ENCODE data around the gene TAPBPL.
"Not testable (repeated sequence)": the region's sequence is repeated elsewhere in the genome, so short reads cannot be mapped to it uniquely, and the experiment has no call there.

Gene TAPBPL

GRCh38 chr12:6451348-6452244, at the start of gene TAPBPL:
TAPBPL (plus strand) TSS chr12:6452042; CDS start chr12:6452249, 207 bp downstream.
- DNase-seq (peak; percentile 82), ATAC-seq (peak; percentile 71)
- H3K27ac Mint-ChIP-seq, result peak within 1 kb of the TSS; percentile 98
- H3K4me1 Mint-ChIP-seq, result peaks cover 82% of the 10 kb centered on the region
- no peaks in the 10 kb centered on the region for H3K27me3 Mint-ChIP-seq
- H3K36me3 Mint-ChIP-seq (ENCODE audit: low read depth), result peaks cover 79% of the 10 kb centered on the region
- peak within 1 kb of the TSS; percentile 98 for H3K4me3 Mint-ChIP-seq
- H3K9me3 Mint-ChIP-seq, result no peaks in the 10 kb centered on the region

GRCh38 chr12:6404390-6404789, 47.5 kb upstream of the TAPBPL start:
- H3K4me1 Mint-ChIP-seq, result no peaks in the 10 kb centered on the region
- no peaks in the 10 kb centered on the region for H3K27me3 Mint-ChIP-seq
- H3K4me3 Mint-ChIP-seq, result no peak overlapping the region
- H3K27ac Mint-ChIP-seq, result no peak overlapping the region
- no peaks in the 10 kb centered on the region for H3K9me3 Mint-ChIP-seq
- ATAC-seq (no peak), DNase-seq (no peak)
- H3K36me3 Mint-ChIP-seq (ENCODE audit: low read depth), result no peaks in the 10 kb centered on the region

- H3K27me3 Mint-ChIP-seq, result no peaks in the 10 kb centered on the region
Measured at GRCh38 chr12:6405963-6406362, 45.9 kb upstream of the TAPBPL start.

GRCh38 chr12:6407236-6407954, 44.4 kb upstream of the TAPBPL start:
- Mint-ChIP-seq H3K4me3 (no peak overlapping the region), H3K9me3 (no peaks in the 10 kb centered on the region), H3K27ac (no peak overlapping the region), H3K4me1 (no peaks in the 10 kb centered on the region), H3K36me3 (ENCODE audit: low read depth) (no peaks in the 10 kb centered on the region), H3K27me3 (no peaks in the 10 kb centered on the region)
- no peak for DNase-seq
- no peak for ATAC-seq

More at GRCh38 chr12:6405963-6406362, 45.9 kb upstream of the TAPBPL start:
- Mint-ChIP-seq H3K4me3 (no peak overlapping the region), H3K9me3 (no peaks in the 10 kb centered on the region), H3K36me3 (ENCODE audit: low read depth) (no peaks in the 10 kb centered on the region), H3K27ac (no peak overlapping the region), H3K4me1 (no peaks in the 10 kb centered on the region)
- ATAC-seq (no peak), DNase-seq (no peak)

DNA sequence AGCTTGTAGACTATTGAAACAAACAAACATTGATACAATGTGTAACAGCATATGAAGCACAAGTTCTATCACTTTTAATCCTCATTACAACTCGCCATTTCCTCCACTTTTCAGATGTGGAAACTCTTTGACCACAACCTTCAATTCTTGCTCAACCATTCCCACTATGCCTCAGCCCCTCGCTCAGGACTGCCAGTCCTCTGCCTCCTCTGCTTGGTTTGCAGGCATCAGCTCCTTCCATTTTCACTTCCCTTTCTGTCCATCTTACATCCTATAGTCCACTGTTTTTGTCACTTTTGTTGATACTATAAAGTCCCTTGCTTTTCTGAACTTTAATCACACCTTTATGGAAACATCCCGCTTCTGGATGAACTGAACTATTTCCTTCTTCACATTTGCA, 35.2 kb upstream of the TAPBPL start:
- no peaks in the 10 kb centered on the region for H3K27me3 Mint-ChIP-seq
- ATAC-seq (peak; percentile 73), DNase-seq (no peak)
- no peaks in the 10 kb centered on the region for H3K9me3 Mint-ChIP-seq
- no peak overlapping the region for H3K4me3 Mint-ChIP-seq
- no peak overlapping the region for H3K27ac Mint-ChIP-seq
- H3K36me3 Mint-ChIP-seq (ENCODE audit: low read depth), result no peaks in the 10 kb centered on the region
- peaks cover 12% of the 10 kb centered on the region for H3K4me1 Mint-ChIP-seq

DNA sequence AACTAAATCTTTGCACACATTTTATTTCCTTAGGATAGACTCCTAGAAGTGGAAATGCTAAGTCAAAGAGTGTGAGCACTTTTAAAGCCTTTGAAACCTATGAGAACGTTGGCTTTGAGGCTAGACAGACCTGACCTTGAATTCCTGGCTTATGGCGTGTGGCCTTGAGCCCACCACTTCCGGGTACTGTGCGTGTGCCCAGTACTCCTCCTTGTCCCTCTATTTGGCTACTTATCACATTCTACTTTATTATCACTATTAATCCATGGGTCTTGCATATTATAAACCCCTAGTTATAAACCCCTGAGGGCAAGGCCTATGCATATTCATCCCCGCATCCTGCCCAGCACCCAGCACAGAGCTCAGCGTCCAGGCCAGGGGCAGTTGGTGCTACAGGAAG, 33.0 kb upstream of the TAPBPL start:
- Mint-ChIP-seq H3K27ac (no peak overlapping the region), H3K9me3 (no peaks in the 10 kb centered on the region), H3K36me3 (ENCODE audit: low read depth) (no peaks in the 10 kb centered on the region), H3K4me1 (peaks cover 19% of the 10 kb centered on the region), H3K4me3 (no peak overlapping the region), H3K27me3 (no peaks in the 10 kb centered on the region)
- ATAC-seq (no peak), DNase-seq (no peak)

- H3K27me3 Mint-ChIP-seq, result no peaks in the 10 kb centered on the region
- no peak overlapping the region for H3K4me3 Mint-ChIP-seq
- DNase-seq, result no peak
- H3K9me3 Mint-ChIP-seq, result no peaks in the 10 kb centered on the region
- peaks cover 33% of the 10 kb centered on the region for H3K4me1 Mint-ChIP-seq
- no peak overlapping the region for H3K27ac Mint-ChIP-seq
- H3K36me3 Mint-ChIP-seq (ENCODE audit: low read depth), result no peaks in the 10 kb centered on the region
- ATAC-seq, result no peak
Measured at GRCh38 chr12:6420364-6420763, 31.5 kb upstream of the TAPBPL start.

DNA sequence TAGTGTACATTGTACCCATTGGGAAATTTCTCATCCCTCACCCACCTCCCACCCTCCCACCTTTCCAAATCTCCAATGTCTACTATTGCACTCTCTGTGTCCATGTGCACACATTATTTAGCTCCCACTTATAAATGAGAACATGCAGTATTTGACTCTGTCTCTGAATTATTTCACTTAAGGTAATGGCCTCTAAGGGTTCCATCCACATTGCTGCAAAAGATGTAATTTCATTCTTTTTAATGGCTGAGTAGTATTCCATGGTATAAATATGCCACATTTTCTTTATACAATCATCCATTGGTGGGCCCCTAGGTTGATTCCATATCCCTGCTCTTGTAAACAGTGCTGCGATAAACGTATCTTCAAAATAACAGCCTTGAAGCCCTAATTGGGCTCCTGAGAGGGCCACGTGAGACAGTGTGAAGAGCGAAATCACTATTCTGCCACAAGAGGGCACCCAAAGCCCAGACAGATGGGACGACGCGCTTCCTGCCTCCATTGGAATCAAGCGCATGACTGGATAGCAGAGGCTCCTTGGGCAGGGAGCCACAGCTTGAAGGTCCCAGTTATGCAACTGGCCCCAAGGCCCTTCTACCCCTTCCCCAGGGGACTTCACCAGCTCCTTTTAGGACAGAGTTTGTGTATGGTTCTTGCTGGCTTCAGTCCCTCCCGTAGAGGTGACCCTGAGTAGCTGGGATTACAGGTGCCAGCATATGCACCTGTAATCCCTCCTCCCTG, 28.4 kb upstream of the TAPBPL start:
- Mint-ChIP-seq H3K27me3 (no peaks in the 10 kb centered on the region), H3K36me3 (ENCODE audit: low read depth) (no peaks in the 10 kb centered on the region), H3K4me1 (peaks cover 52% of the 10 kb centered on the region), H3K9me3 (no peaks in the 10 kb centered on the region), H3K4me3 (peak overlapping the region; percentile 65), H3K27ac (peak overlapping the region; percentile 85)
- DNase-seq (peak; percentile 73), ATAC-seq (peak; percentile 58)

- ATAC-seq, result no peak
- peaks cover 55% of the 10 kb centered on the region for H3K4me1 Mint-ChIP-seq
- no peaks in the 10 kb centered on the region for H3K36me3 Mint-ChIP-seq (ENCODE audit: low read depth)
- H3K4me3 Mint-ChIP-seq, result peak overlapping the region; percentile 65
- peak overlapping the region; percentile 85 for H3K27ac Mint-ChIP-seq
- H3K27me3 Mint-ChIP-seq, result no peaks in the 10 kb centered on the region
- H3K9me3 Mint-ChIP-seq, result no peaks in the 10 kb centered on the region
- no peak for DNase-seq
Measured at GRCh38 chr12:6424008-6424347, 27.9 kb upstream of the TAPBPL start.

DNA sequence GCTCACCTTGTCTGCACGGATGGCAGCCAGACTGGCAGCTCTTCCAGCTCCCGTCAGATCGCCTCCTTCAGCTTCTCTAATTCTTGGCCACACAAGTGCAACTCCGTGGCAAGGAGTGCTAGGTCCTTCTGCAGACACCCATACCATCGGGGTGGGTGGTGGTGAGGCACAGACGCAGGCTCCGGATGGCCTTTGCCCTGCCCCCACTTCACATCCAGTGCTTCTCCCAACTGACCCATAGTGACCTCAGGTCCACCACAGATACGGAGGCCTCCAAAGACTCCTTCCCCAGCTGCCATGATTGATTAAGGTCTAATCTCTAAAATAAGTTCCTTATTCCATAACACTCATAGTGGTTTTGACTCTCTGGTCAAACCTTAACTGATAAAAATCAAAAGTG, 27.0 kb upstream of the TAPBPL start:
- H3K27ac Mint-ChIP-seq, result peak overlapping the region; percentile 91
- DNase-seq (no peak), ATAC-seq (no peak)
- H3K4me3 Mint-ChIP-seq, result peak overlapping the region; percentile 65
- no peaks in the 10 kb centered on the region for H3K27me3 Mint-ChIP-seq
- peaks cover 60% of the 10 kb centered on the region for H3K4me1 Mint-ChIP-seq
- no peaks in the 10 kb centered on the region for H3K36me3 Mint-ChIP-seq (ENCODE audit: low read depth)
- H3K9me3 Mint-ChIP-seq, result no peaks in the 10 kb centered on the region

DNA sequence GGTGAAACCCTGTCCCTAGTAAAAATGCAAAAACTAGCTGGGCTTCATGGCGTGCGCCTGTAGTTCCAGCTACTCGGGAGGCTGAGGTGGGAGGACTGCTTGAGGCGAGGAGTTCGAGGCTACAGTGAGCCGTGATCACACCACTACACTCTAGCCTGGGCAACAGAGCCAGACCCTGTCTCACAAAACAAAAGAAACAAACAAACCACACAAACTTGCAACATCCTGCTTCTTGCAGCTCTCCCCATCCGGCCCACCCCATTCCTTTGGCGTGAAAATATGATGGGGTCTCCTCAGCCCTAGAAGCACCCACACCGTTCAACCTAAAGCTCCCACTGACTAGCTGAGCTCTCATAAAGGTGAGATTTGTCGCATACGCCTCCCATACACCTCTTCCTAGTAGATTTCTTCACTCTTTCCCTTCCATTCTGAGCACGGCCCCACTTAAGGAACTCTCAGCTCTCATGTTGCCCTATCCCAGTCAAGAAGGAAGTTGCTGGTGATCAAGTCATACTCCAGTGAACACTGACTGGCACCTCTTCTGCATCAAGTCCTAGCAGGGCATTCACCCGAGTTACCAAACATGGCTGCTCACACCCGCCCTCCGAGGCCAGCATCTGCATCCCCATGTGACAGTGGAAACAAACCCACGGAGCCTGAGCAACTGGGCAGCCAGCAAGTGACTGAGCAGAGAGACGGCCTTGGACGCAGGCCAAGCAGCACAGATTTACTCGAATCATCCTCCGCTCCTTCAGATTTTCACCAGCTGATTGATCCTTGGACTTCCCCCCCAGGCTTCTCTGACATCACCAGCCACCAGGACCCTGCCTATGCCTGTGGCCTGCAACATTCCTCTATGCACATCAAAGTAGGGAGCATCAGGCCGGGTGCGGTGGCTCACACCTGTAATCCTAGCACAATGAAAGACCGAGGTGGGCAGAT, 26.0 kb upstream of the TAPBPL start:
- Mint-ChIP-seq H3K36me3 (ENCODE audit: low read depth) (no peaks in the 10 kb centered on the region), H3K27ac (peak overlapping the region; percentile 92), H3K9me3 (no peaks in the 10 kb centered on the region), H3K27me3 (no peaks in the 10 kb centered on the region), H3K4me1 (peaks cover 70% of the 10 kb centered on the region), H3K4me3 (peak overlapping the region; percentile 77)
- ATAC-seq (no peak), DNase-seq (peak; percentile 55)

DNA sequence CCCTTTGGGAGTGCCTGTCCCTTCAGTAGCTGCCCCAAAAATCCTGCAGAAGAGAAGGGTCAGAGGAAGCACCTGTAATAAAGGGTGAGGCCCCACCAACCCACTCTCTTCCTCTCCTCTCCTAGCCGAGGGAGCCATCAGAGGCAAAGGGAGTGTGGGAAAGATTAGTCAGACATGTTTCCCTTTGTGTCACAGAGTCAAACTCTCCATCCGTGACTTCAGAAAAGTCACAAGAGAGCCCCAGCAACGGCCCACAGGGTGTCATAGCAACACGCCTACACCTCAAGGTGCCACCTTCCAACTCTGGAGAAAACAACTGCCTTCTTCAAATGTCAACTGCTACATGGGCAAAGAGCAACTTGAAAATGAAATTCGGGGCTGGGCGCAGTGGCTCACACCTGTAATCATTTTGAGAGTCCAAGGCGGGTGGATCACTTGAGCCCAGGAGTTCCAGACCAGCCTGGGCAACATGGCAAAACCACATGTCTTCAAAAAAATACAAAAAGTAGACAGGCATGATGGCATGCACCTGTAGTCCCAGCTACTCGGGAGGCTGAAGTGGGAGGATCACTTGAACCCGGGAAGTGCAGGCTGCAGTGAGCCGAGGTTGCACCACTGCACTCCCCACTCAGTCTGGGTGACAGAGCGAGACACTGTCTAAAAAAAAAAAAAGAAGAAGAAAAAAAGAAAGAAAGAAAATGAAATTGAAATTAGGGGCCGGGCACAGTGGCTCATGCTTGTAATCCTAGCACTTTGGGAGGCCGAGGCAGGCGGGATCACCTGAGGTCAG, 24.8 kb upstream of the TAPBPL start:
- no peaks in the 10 kb centered on the region for H3K27me3 Mint-ChIP-seq
- DNase-seq (peak; percentile 92), ATAC-seq (peak; percentile 85)

GRCh38 chr12:6427796-6428195, 24.0 kb upstream of the TAPBPL start:
- ATAC-seq; DNase-seq; H3K36me3 Mint-ChIP-seq (ENCODE audit: low read depth); H3K27me3 Mint-ChIP-seq; H3K9me3 Mint-ChIP-seq: not testable (repeated sequence)
- peak overlapping the region; percentile 92 for H3K27ac Mint-ChIP-seq
- peaks cover 86% of the 10 kb centered on the region for H3K4me1 Mint-ChIP-seq
- H3K4me3 Mint-ChIP-seq, result peak overlapping the region; percentile 77

More for the DNA sequence above, 24.8 kb upstream of the TAPBPL start:
- H3K4me3 Mint-ChIP-seq, result peak overlapping the region; percentile 77
- peaks cover 80% of the 10 kb centered on the region for H3K4me1 Mint-ChIP-seq
- H3K27ac Mint-ChIP-seq, result peak overlapping the region; percentile 92
- no peaks in the 10 kb centered on the region for H3K36me3 Mint-ChIP-seq (ENCODE audit: low read depth)
- H3K9me3 Mint-ChIP-seq, result no peaks in the 10 kb centered on the region
